ENCODE results near the gene TRIM7.

Gene TRIM7

GRCh38 chr5:181189363-181189961 is 15.5 kb downstream of the TRIM7 start:
- Histone ChIP-seq H3K4me2 (ENCODE audit: low read length, poor library complexity, severe bottlenecking) (peak overlapping the region; percentile 99), H4K91ac (ENCODE audit: low read length) (no peak overlapping the region), H3K9me3 (ENCODE audit: control insufficient read depth, low read length) (no peaks in the 10 kb centered on the region), H3K4me1 (ENCODE audit: control insufficient read depth, insufficient read depth, low read depth, low read length) (peaks cover 19% of the 10 kb centered on the region), H3K4ac (ENCODE audit: low read depth in 1 of 2, low read length in 2 of 2) (no peak overlapping the region), H3K4me3 (ENCODE audit: insufficient read depth in 1 of 2, low read depth in 1 of 2, low read length in 2 of 2) (peak overlapping the region; percentile 63 to 94), H3K27ac (ENCODE audit: low read length, poor library complexity, severe bottlenecking) (peak overlapping the region; percentile 52), H2BK12ac (ENCODE audit: low read length in 2 of 2) (no peak overlapping the region), H3K23ac (ENCODE audit: low read length in 2 of 2) (no peak overlapping the region), H2BK5ac (ENCODE audit: low read depth, low read length, poor library complexity, severe bottlenecking) (no peak overlapping the region), H4K8ac (ENCODE audit: low read length) (no peak overlapping the region), H2AFZ (ENCODE audit: low read depth, low read length) (no peak overlapping the region), H2BK120ac (ENCODE audit: low read depth, low read length) (no peak overlapping the region), H2BK15ac (ENCODE audit: low read depth, poor library complexity, severe bottlenecking) (peak overlapping the region; percentile 75), H3K27me3 (ENCODE audit: control insufficient read depth in 1 of 2, insufficient read depth in 1 of 2, low read length in 2 of 2) (no peaks in the 10 kb centered on the region), H2AK5ac (ENCODE audit: low read length, severe bottlenecking) (no peak overlapping the region), H3K36me3 (ENCODE audit: control insufficient read depth in 1 of 2, insufficient read depth in 2 of 2, low read depth in 1 of 2, low read length in 2 of 2) (peaks cover 0 to 2% of the 10 kb centered on the region in 2 experiments), H3K79me1 (replicated peaks; ENCODE audit: low read length, poor library complexity, severe bottlenecking) (peaks cover 2% of the 10 kb centered on the region), H3K18ac (ENCODE audit: low read depth in 1 of 2, low read length in 2 of 2) (peak overlapping the region in 1 of 2 experiments; percentile 45), H3K9ac (ENCODE audit: low read length) (peak overlapping the region; percentile 92), H3K14ac (ENCODE audit: low read length in 2 of 2) (no peak overlapping the region)
- DNase-seq = peak; percentile 71
- WGBS = 1% methylated on average over 36 of the region's 41 CpGs

GRCh38 chr5:181188700-181189362 is 16.2 kb downstream of the TRIM7 start:
- H2BK5ac ChIP-seq (ENCODE audit: low read depth, low read length, poor library complexity, severe bottlenecking) = no peak overlapping the region
- peak overlapping the region in 1 of 2 experiments; percentile 82 for H2BK12ac ChIP-seq (ENCODE audit: low read length in 2 of 2)
- H3K9ac ChIP-seq (ENCODE audit: low read length) = peak overlapping the region; percentile 92
- H3K27ac ChIP-seq (ENCODE audit: low read length, poor library complexity, severe bottlenecking) = peak overlapping the region; percentile 64
- H3K18ac ChIP-seq (ENCODE audit: low read depth in 1 of 2, low read length in 2 of 2) = peak overlapping the region in 1 of 2 experiments; percentile 89
- H3K27me3 ChIP-seq (ENCODE audit: control insufficient read depth in 1 of 2, insufficient read depth in 1 of 2, low read length in 2 of 2) = no peaks in the 10 kb centered on the region
- under 1% methylated on average over 30 of the region's 35 CpGs for WGBS
- no peak overlapping the region for H4K8ac ChIP-seq (ENCODE audit: low read length)
- no peaks in the 10 kb centered on the region for H3K9me3 ChIP-seq (ENCODE audit: control insufficient read depth, low read length)
- H3K79me1 ChIP-seq (replicated peaks; ENCODE audit: low read length, poor library complexity, severe bottlenecking) = no peaks in the 10 kb centered on the region
- H3K36me3 ChIP-seq (ENCODE audit: control insufficient read depth in 1 of 2, insufficient read depth in 2 of 2, low read depth in 1 of 2, low read length in 2 of 2) = no peaks in the 10 kb centered on the region
- peak overlapping the region; percentile 41 for H2BK15ac ChIP-seq (ENCODE audit: low read depth, poor library complexity, severe bottlenecking)
- no peak overlapping the region for H2BK120ac ChIP-seq (ENCODE audit: low read depth, low read length)
- no peak overlapping the region for H3K14ac ChIP-seq (ENCODE audit: low read length in 2 of 2)
- peaks cover 18% of the 10 kb centered on the region for H3K4me1 ChIP-seq (ENCODE audit: control insufficient read depth, insufficient read depth, low read depth, low read length)
- peak overlapping the region; percentile 99 for H3K4me2 ChIP-seq (ENCODE audit: low read length, poor library complexity, severe bottlenecking)
- peak overlapping the region; percentile 63 to 94 for H3K4me3 ChIP-seq (ENCODE audit: insufficient read depth in 1 of 2, low read depth in 1 of 2, low read length in 2 of 2)
- DNase-seq = peak; percentile 87
- no peak overlapping the region for H3K4ac ChIP-seq (ENCODE audit: low read depth in 1 of 2, low read length in 2 of 2)
- no peak overlapping the region for H4K91ac ChIP-seq (ENCODE audit: low read length)
- H3K23ac ChIP-seq (ENCODE audit: low read length in 2 of 2) = no peak overlapping the region
- H2AK5ac ChIP-seq (ENCODE audit: low read length, severe bottlenecking) = no peak overlapping the region
- peak overlapping the region; percentile 15 for H2AFZ ChIP-seq (ENCODE audit: low read depth, low read length)

DNA sequence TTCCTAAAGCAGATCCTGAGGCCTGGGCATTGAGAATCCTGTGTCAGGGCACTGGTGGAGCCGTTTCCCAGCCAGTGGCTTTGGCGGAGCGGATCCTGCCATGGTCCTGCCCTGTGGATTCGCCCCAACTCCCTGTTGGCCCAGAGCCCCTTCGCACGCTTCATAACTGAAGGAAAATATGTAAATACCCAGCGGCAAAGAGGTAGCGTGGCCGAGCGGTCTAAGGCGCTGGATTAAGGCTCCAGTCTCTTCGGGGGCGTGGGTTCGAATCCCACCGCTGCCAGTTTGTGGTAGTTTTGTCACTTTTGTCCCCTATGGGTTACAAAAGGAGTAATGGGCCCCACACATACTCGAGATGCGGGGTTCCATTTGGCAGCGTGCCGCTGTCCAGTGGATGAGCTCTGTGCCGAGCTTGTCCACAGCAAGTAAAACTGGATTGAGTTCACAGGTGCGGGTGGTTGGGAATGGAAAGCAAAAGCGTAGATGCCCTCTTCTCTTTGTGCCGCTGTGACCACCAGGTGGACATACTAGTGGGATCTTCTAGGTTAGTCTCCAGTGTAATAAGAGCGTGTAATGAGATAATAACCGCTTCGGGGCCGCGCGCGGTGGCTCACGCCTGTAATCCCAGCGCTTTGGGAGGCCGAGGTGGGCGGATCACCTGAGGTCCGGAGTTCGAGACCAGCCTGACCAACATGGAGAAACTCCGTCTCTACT is 17.3 kb downstream of the TRIM7 start:
- peak overlapping the region; percentile 62 for H3K4me2 ChIP-seq (ENCODE audit: low read length, poor library complexity, severe bottlenecking)
- H2AK5ac ChIP-seq (ENCODE audit: low read length, severe bottlenecking) = no peak overlapping the region
- DNase-seq = peak; percentile 91
- H3K14ac ChIP-seq (ENCODE audit: low read length in 2 of 2) = no peak overlapping the region
- H2AFZ ChIP-seq (ENCODE audit: low read depth, low read length) = no peak overlapping the region
- H3K9me3 ChIP-seq (ENCODE audit: control insufficient read depth, low read length) = no peaks in the 10 kb centered on the region
- no peaks in the 10 kb centered on the region for H3K36me3 ChIP-seq (ENCODE audit: control insufficient read depth in 1 of 2, insufficient read depth in 2 of 2, low read depth in 1 of 2, low read length in 2 of 2)
- peak overlapping the region; percentile 29 to 94 for H3K4me3 ChIP-seq (ENCODE audit: insufficient read depth in 1 of 2, low read depth in 1 of 2, low read length in 2 of 2)
- H3K4ac ChIP-seq (ENCODE audit: low read depth in 1 of 2, low read length in 2 of 2) = no peak overlapping the region
- no peak overlapping the region for H2BK120ac ChIP-seq (ENCODE audit: low read depth, low read length)
- H3K23ac ChIP-seq (ENCODE audit: low read length in 2 of 2) = no peak overlapping the region
- no peak overlapping the region for H4K91ac ChIP-seq (ENCODE audit: low read length)
- no peaks in the 10 kb centered on the region for H3K27me3 ChIP-seq (ENCODE audit: control insufficient read depth in 1 of 2, insufficient read depth in 1 of 2, low read length in 2 of 2)
- peak overlapping the region; percentile 57 for H3K9ac ChIP-seq (ENCODE audit: low read length)
- H3K4me1 ChIP-seq (ENCODE audit: control insufficient read depth, insufficient read depth, low read depth, low read length) = peaks cover 18% of the 10 kb centered on the region
- WGBS = 2% methylated on average over 34 of the region's 37 CpGs
- no peak overlapping the region for H2BK12ac ChIP-seq (ENCODE audit: low read length in 2 of 2)
- H2BK5ac ChIP-seq (ENCODE audit: low read depth, low read length, poor library complexity, severe bottlenecking) = no peak overlapping the region
- no peak overlapping the region for H4K8ac ChIP-seq (ENCODE audit: low read length)
- H3K18ac ChIP-seq (ENCODE audit: low read depth in 1 of 2, low read length in 2 of 2) = peak overlapping the region in 1 of 2 experiments; percentile 60
- H3K79me1 ChIP-seq (replicated peaks; ENCODE audit: low read length, poor library complexity, severe bottlenecking) = no peaks in the 10 kb centered on the region
- peak overlapping the region; percentile 89 for H3K27ac ChIP-seq (ENCODE audit: low read length, poor library complexity, severe bottlenecking)
- H2BK15ac ChIP-seq (ENCODE audit: low read depth, poor library complexity, severe bottlenecking) = no peak overlapping the region

- Histone ChIP-seq H3K36me3 (ENCODE audit: control insufficient read depth in 1 of 2, insufficient read depth in 2 of 2, low read depth in 1 of 2, low read length in 2 of 2) (no peaks in the 10 kb centered on the region), H3K23ac (ENCODE audit: low read length in 2 of 2) (no peak overlapping the region), H3K4me1 (ENCODE audit: control insufficient read depth, insufficient read depth, low read depth, low read length) (peaks cover 13% of the 10 kb centered on the region), H2AK5ac (ENCODE audit: low read length, severe bottlenecking) (no peak overlapping the region), H2BK15ac (ENCODE audit: low read depth, poor library complexity, severe bottlenecking) (no peak overlapping the region), H2BK120ac (ENCODE audit: low read depth, low read length) (no peak overlapping the region), H3K4ac (ENCODE audit: low read depth in 1 of 2, low read length in 2 of 2) (no peak overlapping the region), H3K9me3 (ENCODE audit: control insufficient read depth, low read length) (no peaks in the 10 kb centered on the region), H3K4me2 (ENCODE audit: low read length, poor library complexity, severe bottlenecking) (peak overlapping the region; percentile 62), H2BK12ac (ENCODE audit: low read length in 2 of 2) (no peak overlapping the region), H3K9ac (ENCODE audit: low read length) (peak overlapping the region; percentile 57), H3K27me3 (ENCODE audit: control insufficient read depth in 1 of 2, insufficient read depth in 1 of 2, low read length in 2 of 2) (no peaks in the 10 kb centered on the region), H2BK5ac (ENCODE audit: low read depth, low read length, poor library complexity, severe bottlenecking) (no peak overlapping the region), H3K18ac (ENCODE audit: low read depth in 1 of 2, low read length in 2 of 2) (no peak overlapping the region), H3K14ac (ENCODE audit: low read length in 2 of 2) (no peak overlapping the region), H2AFZ (ENCODE audit: low read depth, low read length) (no peak overlapping the region), H4K91ac (ENCODE audit: low read length) (no peak overlapping the region), H3K79me1 (replicated peaks; ENCODE audit: low read length, poor library complexity, severe bottlenecking) (no peaks in the 10 kb centered on the region), H3K27ac (ENCODE audit: low read length, poor library complexity, severe bottlenecking) (peak overlapping the region; percentile 89), H3K4me3 (ENCODE audit: insufficient read depth in 1 of 2, low read depth in 1 of 2, low read length in 2 of 2) (peak overlapping the region; percentile 34 to 94), H4K8ac (ENCODE audit: low read length) (no peak overlapping the region)
- WGBS = 27% methylated on average over 8 of the region's 8 CpGs
- no peak for DNase-seq
Measured at GRCh38 chr5:181186986-181187499, 18.0 kb downstream of the TRIM7 start.
